HG02981 (cell line): ENCODE data around the gene PRDM16.

ENCODE experiments used
- ATAC-seq: cut with Tn5 transposase; IDR thresholded peaks from one replicate; pipeline ENCODE4 v1.9.1; 2021; ENCODE audit warnings: mild to moderate bottlenecking, moderate library complexity; ENCODE audit not compliant: unreplicated experiment

Gene PRDM16

DNA sequence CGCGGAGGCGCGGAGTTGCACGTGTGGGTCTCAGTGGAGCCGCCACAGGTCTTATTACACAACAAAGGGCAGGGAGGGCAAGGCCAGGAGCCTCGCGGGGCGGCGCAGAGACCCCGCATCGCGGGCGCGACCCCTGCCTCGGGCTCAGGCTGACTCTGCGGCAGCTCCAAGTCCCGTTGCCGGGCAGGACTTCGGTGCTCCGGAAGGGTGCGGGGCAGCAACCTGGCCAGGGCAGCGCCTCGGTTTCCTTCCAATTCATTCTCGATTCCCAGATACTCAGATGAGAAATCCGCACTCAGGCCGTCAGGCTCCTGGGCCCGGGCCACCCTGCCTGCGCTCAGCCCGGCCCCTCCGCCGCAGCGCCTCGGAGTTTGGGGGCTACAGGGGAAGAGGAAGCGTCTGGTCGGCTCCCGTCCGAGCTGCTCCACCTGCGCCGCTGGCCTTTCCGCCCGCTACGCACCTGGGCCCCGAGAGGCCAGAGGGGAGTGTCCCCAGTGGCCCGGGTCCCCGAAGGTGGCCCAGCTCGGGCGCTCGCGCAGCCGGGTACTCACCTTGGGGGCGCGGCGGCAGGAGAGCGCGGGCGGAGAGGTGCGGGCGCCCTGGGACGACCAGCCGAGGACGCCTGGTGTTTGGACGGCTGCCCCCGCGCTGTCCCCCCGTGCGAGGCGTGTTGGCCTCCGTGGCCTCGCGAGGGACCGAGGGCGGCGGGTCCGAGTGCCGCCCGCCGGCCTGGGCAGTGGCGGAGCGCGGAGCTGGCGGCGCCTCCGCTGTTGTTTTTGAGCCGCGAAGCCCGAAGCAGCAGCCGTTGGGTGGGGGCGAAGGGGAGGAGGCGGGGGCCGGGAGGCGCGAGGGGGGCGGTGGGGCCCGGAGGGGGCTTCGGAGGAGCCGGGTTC, 1.1 kb upstream of the PRDM16 start:
- no peak for ATAC-seq

DNA sequence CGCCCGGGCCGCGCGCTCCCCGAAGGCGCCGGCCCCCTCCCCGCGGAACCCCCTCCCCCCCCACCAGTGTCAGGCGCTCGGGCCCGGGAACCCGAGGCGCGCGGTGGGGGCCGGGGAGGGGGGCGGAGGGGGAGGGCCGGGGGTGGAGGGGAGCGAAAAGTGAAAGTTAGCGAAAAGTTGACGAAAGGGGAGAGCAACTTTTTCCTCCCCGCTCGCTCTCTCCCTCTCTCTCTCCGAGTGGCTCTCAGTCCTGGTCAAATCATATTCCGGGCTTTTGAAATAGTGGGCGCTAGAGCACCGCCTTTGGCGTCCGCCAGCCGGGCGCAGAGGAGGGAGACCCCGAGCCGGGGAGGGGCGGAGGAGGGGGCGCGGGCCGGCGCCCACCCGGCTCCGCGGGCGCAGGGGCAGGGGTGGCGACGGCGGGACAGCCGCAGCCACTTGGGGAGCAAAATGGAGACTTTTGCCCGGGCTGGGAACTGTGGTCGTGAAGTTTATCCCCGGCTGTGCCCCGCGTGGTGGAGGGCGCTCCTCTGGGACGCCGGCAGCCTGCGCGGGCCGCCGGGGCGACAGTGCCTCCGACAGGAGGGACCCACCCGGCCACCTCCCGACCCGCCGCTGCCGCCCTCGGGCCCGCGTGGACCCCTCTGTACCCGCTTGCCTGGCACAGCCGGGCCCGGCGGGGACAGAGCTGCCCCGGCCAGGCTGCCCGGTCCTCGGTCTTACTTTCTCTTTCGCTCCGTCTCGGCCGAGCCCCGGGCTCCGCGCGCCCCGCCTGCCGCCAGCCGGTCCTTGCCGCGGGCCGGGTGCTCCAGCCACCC, 697 bp downstream of the PRDM16 start:
- no peak for ATAC-seq

DNA sequence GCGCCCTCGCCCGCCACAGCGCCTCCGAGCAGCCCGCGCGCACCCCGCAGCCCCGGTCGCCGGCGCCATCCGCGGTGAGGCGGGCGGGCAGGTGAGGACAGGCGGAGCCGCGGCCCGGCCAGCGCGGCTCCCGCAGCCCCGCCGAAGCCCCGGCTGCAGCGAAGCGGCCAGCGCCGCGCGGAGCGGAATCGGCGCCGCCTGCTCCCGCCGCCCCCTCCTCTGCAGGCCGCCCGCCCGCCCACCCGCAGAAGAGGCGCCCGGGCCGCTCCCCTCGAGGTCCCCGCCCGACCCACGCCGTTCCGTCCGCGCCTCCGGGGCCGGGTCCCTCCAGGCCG, 1.3 kb downstream of the PRDM16 start:
- ATAC-seq, result no peak

DNA sequence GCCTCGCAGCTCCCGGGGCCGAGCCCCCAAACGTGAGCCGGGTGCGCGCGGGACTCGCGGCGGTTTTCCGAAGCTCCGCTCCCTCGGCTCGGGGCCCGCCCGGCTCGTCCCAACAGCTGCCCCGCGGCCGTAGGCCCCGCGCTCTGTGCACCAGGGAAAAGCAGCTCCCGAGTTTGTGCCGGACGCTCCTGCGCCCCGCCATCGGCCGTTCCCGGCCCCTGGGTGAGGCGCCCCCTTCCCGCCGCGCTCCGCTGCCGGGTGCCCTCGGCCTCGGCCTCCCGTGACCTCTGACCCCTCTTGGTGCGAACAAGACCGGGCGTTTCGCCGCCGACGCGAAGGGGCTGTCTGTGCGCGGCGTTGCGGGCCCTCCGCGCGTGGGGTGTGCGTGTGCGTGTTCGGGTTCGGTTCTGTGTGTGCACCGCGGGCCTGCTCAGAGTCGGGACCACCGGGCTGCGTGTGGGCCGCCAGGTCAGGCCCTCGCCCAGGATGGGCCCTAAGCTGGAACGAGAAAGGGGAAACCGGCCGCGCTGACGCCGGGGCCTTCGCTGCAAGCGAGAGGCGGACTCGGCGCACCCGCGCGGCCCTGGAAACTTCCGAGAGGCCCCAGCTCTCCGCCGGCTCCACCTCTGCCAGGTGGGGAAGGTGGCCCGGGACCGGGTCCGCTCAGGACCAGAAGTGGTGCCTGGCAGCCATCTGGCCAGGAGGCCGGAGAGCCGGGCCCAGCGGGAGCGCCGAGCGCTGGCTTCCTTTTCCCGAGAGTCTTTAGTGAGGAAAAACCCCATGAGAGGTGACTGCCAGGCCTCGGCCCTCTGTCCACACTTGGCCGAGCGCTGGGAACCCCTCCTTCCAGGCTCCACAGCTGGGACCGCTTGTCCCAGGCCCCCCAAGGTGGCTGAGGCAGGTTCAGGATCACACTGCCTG, 1.9 kb downstream of the PRDM16 start:
- no peak for ATAC-seq

DNA sequence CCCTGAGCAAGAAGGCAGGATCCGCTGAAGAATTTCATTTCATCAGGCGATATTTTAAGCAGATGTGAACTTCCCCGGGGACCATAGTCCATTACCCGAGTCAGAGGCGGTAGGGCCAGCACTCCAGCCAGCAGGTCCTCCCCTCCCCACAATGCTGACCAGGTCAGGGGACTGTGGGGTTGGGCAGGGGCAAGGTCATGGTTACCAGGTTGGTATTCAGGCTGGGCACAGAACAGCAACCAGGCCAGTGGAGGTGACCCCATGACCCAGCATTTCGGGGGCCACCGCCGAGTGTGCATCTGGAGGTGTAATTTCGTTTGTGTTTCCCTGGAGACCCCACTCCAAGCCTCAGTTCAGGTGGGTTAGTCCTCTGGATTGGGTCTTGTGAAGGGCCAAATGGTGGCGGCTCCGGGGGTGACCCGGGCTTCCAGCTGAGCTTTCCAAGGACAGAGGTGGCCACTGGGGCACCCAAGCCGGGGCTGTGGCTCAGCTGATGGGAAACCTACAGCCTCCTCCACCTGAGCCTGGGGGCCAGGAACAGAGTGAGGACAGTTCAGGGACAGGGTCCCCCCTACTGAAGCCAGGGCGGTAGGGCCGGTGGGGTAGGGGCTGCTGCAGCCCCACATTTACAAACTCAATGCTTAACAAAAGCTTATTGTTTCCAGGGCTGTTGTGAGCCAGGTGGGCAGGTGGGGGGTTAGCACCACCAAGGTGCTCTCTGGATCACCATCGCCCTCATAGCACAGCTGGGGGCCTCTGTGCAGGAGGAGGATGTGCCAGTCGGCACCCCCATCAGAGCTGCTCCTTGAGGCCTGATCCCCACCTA, 2.8 kb downstream of the PRDM16 start:
- ATAC-seq, result no peak

DNA sequence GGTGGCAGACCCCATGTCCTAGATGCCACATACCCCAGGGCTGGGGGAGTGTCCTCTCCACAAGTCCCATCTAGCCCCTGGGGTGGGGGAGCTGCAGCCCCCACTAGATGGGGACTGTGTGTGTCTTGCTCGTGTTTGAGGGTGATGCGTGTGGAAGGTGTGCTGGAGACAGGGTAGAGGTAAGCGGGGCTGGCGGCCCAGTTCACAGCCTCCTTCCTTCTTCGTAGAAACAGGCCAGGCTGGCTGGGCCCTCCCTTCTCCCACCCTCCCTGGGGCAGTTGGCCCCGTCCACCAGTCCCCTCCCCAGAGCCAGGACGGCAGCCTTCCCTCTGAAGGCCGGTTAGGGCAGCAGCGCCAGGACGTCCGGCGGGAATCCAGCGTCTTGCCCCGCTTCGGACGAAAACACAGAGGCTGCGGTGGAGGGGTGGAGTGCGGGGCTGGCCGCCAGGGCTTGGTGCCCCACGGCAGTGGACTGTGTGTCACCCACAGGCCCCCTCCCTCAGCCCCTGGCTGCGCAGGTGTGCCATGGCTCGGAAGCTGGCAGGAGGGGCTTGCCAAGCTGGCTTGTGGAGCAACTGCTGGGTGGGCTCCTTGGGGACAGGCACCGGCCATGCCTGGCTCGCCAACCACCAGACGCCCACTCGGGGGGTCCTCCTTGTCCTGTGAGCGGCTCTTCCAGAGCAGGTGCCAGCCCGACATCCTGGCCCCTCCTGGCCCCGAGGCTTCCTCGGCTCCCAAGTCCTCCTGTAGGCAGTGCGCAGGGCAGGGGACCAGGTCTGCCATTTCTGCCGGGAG, 3.6 kb downstream of the PRDM16 start:
- no peak for ATAC-seq

DNA sequence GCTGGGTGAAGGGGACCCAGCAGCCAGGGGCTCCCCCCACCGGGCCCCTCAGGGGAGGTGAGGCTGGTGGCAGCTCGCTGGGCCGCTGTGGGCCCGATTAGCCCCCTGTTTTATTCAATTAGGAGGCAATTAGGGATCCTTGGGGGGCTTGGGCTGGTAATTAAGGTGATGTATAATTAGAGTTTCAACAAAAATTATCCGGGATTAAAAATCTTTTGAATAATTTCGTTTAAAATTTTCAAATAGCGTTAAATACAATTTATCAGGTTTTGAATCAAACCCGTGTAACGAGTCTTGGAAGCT, 4.1 kb downstream of the PRDM16 start:
- ATAC-seq, result no peak

DNA sequence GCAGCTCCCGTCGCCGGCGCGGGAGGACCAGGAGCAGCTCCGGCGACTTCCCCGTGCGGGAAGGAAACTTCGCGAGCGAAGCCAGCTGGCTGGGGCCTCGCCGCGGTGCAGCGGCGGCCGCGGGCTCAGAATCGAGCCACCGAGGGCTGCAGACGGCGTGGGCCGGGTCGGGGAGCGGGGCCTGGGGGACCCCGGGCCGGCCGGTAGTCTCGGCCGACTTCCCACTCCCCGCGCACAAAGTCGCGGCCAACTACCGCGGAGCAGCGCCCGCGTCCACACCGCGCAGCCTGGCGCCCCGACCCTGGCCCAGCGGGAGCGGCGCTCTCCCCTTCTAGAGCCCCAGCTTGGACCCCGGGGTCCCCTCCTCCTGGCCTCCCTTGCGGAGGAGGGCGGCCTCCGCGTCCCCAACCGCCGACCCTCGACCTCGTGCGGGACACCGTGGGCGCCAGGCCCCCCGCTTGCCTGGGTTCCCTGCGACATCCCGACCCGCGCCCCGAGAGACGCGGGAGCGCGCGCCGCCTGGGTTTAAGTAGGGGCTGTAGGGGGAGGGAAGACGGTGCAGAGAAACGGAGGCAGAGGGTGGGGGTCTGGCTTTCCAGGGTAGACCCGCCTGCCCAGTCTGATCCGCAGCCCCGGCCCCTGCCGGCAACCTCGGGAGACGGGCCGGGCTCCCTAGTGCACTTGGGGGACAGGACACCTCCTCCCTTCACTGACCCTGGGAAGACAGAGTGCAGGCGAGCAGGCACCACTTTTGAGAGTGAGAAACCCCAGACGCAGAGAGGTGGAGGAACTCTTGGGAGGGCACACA, 4.7 kb downstream of the PRDM16 start:
- no peak for ATAC-seq

DNA sequence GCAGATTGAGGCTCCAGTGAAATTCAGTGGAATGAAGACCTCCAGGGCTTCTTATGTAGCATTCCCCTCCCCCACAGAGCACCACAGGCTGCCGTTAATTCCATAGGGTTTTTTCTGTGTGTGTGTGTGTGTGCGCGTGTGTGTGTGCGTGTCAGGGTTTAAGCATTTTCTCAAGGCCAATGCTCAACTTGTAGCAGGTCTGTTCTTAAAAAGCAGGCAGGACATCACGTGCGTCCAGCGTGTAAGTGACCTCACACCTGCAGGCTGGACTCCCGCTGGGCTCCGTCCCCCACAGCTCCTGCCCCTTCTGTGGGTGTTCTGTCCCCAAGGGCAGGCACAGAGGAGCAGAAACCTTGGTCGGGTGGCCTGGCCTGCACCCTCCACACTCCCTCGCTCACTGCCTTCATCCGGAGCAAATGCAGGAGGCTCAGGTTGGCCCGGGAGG, 5.3 kb downstream of the PRDM16 start:
- ATAC-seq, result no peak

DNA sequence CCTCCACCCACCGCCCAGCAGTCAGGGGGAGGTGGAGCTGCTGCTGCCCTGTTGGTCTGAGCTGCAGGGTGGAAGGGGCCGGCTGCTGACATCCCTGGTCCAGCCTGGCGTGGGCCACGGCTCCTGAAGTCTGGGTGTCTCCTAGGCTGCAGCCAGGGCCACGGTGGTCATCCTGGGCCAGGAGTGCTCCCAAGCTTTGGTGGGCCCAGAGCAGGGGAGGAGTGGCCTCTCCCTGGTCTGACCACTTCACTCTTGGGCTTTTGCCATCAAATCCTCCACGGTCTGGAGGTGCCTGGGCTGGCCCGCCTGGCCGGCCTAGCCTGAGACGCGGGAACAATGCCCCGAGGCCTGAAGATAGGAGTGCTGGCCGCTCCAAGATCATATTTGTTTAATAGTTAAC, 5.8 kb downstream of the PRDM16 start:
- ATAC-seq, result no peak

DNA sequence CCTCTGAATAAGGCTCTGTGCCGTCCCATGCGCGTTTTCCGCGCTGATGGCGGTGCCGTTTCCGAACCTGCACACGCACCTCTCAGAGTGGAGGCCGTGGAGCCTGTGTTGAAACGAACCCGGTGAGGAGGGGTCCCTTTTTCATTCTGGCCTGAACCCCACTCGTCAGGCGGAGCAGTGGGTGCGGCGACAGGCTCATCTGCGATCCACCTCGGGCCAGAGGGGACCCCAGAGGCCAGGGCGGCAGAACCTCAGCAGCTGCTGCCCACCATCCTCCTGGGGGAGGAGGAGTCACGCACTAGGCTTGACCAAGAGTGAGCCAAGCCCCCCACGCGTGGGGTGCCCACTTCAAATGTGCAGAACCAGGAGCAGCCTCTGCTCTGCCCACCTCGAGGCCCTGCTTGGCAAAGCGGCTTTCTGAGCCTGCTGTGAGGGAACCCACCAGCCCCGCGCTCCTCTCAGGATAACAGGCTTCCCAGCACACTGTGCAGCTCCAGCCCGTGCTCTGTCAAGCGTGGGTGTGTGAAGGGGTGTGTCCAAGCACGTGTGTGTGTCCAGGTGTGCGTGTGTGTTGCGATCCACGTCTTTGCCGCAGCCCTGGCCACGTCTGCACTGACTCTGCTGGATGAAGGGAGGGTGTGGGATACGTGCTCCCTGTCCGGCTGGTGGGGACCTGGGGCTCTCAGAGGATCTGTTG, 6.8 kb downstream of the PRDM16 start:
- ATAC-seq, result no peak

DNA sequence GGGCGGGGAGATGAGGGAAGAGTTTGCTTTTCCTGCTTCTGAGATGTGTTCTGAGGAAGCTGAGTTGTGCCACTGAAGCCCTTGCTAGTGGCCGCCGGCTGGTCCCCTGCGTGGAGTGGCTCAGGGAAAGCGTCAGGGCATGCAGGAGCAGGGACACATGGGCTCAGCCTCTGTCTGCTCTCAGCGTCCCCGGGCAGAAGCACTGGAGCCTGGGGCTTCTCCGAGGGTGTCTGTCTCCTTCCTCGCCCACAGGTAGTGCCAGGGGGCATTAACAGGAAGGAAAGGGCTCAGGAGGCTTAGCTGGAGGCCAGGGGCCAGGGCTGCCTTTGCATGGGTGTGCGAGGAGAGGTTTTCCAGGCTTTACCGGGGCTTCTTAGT, 7.3 kb downstream of the PRDM16 start:
- no peak for ATAC-seq

DNA sequence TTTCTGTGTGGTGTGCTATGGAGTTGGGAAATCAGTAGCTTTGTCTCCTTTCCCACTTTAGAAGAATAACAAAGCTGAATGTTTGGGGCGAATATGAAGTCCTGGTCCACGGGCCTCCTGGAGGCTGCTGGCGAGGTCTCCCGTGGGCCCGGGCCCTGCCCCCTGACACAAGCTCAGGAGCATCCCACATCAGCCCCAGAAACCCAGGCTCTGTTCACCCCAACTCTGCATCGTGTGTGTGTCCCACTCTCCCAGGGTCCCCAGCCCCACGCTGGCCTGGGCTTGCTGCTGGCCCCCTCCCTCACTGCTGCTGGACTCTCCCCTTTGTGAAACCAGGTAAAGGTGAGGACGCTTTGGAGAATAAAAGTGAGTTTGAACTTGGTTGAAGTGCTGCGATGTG, 8.1 kb downstream of the PRDM16 start:
- ATAC-seq, result no peak

DNA sequence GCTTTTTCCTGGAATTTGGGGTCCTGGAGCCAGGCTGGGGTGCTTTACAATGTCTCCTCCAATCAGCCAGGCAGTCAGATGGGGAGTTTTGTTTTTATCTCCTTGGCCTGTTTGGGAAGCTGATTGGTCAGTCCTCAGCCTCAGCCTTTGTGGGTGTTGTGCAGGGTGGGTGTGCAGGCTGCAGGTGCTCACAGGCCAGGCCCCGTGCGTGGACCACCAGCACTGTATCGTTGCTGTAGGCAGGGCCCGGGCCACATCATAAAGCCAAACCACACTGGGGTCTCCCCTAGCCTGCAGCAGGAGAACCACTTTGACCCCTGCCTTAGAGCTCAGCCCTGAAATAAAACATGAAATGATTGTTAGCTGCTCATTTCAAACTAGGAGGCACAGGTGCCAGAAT, 8.6 kb downstream of the PRDM16 start:
- ATAC-seq, result no peak

DNA sequence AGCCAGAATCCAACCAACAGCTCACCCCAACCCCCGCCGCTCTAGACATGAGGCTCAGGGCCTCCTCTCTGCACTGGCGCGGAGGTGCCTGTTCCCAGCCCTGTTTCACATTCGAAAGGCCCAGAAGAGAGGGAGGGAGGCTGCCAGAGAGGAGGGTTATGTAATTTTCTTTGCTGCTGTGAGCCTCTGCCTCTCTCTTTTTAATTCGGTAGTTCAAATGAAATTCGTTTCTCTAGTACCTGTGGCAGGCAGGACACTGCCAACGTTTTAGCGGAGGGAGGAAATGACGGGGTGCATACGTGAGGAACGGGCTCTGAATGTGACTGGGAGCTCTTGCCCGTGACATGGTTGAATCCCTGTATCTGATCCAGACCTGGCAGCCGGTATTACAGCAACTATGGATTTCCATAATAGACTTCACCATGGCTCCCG, 9.4 kb downstream of the PRDM16 start:
- no peak for ATAC-seq

DNA sequence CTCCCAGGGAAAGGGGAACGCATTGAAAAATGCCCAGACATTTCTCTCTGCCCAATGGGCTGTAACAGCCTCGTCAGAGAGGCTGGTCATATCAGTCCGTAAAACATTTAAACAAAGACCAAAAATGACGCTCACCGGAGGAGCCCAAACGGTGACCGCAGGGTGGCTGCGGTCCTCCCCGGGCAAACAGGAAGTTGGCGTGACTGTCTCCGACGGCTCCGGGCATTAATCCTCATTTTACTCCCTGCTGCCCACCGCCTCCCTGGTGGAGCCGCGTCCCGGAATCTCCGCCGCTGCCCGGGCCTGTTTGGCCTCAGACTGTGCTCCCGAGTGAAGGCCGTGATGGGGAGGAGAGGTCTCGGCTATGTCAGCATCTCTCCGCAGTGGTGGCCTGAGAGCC, 9.9 kb downstream of the PRDM16 start:
- ATAC-seq, result no peak

DNA sequence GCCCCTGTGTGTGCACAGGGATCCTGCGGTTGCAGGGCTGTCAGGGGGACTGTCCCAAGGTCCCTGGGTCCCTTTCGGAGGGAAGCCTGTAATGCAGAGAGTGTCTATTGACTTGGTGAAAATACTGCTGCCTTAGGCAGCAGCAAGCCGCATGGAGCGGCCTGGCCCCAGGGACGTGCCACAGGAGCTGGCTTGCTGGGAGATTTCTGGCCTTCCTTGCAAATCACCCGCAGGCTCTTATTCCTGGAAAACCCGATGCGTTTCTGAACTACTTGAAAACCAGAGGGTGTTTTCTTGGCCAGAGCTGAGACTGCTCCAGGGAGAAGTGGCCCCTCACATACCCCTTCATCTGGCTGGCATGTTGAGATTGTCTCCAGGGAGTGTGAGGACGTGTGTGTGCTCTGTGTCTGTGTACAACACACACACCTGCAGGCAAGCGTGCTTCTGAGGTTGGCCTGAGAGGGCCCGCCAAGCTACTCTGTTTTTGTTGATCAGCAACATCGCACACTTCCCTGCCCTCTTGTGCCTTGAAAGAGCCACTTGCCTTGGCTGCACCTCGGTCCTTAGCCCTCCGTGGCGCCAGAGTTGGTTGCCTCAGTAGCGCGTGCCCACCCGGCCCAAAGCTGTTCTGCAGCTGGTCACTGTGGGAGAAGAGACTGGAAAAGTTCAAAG, 10.5 kb downstream of the PRDM16 start:
- no peak for ATAC-seq
